ENCODE data around the gene SBK3. TPM values are rescaled to one million over a fixed set of nuclear protein-coding genes. Genes with fewer than 3 reads are reported as not detected.

The SBK3 gene
- total and polyA plus RNA-seq, 2 experiments from 2014 or later = 0.71 TPM; not detected in 1

DNA sequence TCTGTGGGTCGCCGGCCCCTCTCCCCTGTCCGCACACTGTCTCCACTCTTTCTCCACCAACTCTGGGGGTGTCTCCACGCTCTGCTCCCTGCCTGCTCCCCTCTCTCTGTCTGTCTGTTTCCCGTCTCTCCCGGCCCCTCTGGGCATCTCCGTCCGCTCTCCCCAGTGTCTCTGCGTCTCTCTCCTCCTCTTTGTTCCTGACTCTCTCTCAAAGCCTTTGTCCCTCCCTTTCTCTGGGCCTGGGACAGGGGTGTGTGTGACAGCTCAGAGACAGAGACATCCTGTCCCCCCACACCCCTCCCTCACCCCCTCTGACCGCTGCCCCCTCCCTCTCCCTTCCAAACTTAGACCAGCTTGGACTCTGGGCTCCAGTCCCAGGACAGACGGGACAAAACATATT is 668 bp upstream of the SBK3 start:
- H3K9me3 ChIP-seq (ENCODE audit: low read depth) = no peaks in the 10 kb centered on the region
- no peak for DNase-seq (ENCODE audit: low read depth in 1 of 2, low spot score in 1 of 2)
- H3K27me3 ChIP-seq = no peaks in the 10 kb centered on the region
- H3K4me3 ChIP-seq = no peak overlapping the region
- TF ChIP-seq, protein P1, sequence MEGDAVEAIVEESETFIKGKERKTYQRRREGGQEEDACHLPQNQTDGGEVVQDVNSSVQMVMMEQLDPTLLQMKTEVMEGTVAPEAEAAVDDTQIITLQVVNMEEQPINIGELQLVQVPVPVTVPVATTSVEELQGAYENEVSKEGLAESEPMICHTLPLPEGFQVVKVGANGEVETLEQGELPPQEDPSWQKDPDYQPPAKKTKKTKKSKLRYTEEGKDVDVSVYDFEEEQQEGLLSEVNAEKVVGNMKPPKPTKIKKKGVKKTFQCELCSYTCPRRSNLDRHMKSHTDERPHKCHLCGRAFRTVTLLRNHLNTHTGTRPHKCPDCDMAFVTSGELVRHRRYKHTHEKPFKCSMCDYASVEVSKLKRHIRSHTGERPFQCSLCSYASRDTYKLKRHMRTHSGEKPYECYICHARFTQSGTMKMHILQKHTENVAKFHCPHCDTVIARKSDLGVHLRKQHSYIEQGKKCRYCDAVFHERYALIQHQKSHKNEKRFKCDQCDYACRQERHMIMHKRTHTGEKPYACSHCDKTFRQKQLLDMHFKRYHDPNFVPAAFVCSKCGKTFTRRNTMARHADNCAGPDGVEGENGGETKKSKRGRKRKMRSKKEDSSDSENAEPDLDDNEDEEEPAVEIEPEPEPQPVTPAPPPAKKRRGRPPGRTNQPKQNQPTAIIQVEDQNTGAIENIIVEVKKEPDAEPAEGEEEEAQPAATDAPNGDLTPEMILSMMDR (IDR thresholded peaks at IDR 0.05; ENCODE audit: low read depth, low read length) = no peak
- no peaks in the 10 kb centered on the region for H3K36me3 ChIP-seq
- H3K4me1 ChIP-seq (ENCODE audit: low read depth) = peaks cover 17% of the 10 kb centered on the region
- peak overlapping the region; percentile 43 for H3K27ac ChIP-seq

DNA sequence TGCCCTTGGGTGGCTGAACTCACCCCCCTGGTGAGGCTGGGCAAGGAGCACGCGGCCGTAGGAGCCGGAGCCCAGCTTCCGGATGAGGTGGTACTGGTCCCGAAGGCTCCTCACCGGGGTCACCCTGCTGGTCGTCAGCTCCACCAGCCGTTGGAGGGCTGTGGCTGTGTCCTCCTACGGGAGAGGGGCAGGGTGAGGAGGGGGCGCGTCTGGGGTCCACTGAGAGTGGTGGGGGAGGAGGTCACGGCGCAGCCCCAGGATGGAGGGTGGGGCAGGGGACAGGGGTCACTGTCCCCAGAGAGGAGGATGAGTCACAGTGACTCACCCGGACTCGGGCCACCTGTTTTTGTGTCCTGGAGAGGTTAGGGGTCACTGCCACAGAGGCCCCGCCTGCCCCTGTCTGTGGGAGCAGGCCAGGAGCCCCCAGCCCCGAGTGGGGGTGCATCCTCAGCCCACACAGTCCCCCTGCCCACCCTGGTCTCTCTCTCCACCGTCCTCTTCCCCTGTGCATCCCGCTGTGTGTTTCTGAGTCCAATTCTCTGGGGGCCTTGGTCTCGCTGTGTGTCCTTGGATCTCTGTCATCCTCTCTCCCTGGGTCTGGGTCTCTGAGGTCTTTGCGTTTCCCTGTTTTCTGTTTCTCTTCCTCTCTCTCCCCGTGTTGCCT is 435 bp downstream of the SBK3 start:
- H3K4me3 ChIP-seq = no peak overlapping the region
- H3K27me3 ChIP-seq = no peaks in the 10 kb centered on the region
- peaks cover 13% of the 10 kb centered on the region for H3K4me1 ChIP-seq (ENCODE audit: low read depth)
- DNase-seq (ENCODE audit: low read depth in 1 of 2, low spot score in 1 of 2) = no peak
- no peaks in the 10 kb centered on the region for H3K9me3 ChIP-seq (ENCODE audit: low read depth)
- H3K36me3 ChIP-seq = no peaks in the 10 kb centered on the region
- TF ChIP-seq, protein P1 (IDR thresholded peaks at IDR 0.05; ENCODE audit: low read depth, low read length) = no peak
- no peak overlapping the region for H3K27ac ChIP-seq

DNA sequence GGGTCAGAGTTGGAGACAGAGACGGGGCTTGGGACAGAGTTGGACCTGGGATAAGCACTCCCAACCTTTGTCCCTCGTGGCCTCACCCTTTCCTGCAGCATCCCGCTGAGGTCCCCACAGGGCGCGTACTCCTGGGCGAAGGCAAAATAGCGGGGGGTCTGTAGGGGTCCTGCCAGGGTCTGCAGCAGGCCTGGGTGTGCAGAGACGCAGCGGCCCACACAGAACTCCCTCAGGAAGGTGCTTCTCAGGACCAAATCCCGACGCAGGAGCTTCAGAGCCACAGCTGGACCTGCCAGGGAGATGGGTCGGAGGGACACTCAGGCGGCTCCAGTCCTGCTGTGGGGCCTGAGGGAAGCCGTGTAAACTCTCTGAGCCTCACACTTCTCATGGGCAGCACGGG is 1.3 kb downstream of the SBK3 start:
- no peaks in the 10 kb centered on the region for H3K27me3 ChIP-seq
- no peak overlapping the region for H3K4me3 ChIP-seq
- no peaks in the 10 kb centered on the region for H3K36me3 ChIP-seq
- no peak overlapping the region for H3K27ac ChIP-seq
- no peak for DNase-seq (ENCODE audit: low read depth in 1 of 2, low spot score in 1 of 2)
- TF ChIP-seq, protein P1 (IDR thresholded peaks at IDR 0.05; ENCODE audit: low read depth, low read length) = no peak
- H3K4me1 ChIP-seq (ENCODE audit: low read depth) = peaks cover 10% of the 10 kb centered on the region
- no peaks in the 10 kb centered on the region for H3K9me3 ChIP-seq (ENCODE audit: low read depth)

DNA sequence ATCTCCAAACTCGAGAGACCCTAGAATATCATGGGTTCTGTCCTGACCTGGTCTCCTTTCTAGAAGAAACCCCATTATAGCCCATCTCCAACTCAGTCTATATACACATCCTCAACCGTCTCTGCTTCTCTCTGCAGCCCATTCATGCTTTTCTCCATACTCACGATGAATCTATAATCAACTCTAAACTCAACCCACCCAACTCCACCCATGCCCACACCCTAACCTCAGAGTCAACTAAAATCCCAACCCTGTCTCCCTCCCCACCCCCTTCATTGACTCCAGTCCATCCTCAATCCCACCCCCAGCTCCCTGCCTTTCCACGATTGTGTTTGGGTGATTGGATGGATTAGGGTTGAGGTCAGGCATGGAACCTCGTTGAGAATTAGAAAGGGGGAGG is 1.8 kb downstream of the SBK3 start:
- no peaks in the 10 kb centered on the region for H3K27me3 ChIP-seq
- H3K4me3 ChIP-seq = no peak overlapping the region
- H3K4me1 ChIP-seq (ENCODE audit: low read depth) = peaks cover 10% of the 10 kb centered on the region
- H3K36me3 ChIP-seq = no peaks in the 10 kb centered on the region
- no peak for DNase-seq (ENCODE audit: low read depth in 1 of 2, low spot score in 1 of 2)
- no peak overlapping the region for H3K27ac ChIP-seq
- no peaks in the 10 kb centered on the region for H3K9me3 ChIP-seq (ENCODE audit: low read depth)
- TF ChIP-seq, protein P1 (IDR thresholded peaks at IDR 0.05; ENCODE audit: low read depth, low read length) = no peak

DNA sequence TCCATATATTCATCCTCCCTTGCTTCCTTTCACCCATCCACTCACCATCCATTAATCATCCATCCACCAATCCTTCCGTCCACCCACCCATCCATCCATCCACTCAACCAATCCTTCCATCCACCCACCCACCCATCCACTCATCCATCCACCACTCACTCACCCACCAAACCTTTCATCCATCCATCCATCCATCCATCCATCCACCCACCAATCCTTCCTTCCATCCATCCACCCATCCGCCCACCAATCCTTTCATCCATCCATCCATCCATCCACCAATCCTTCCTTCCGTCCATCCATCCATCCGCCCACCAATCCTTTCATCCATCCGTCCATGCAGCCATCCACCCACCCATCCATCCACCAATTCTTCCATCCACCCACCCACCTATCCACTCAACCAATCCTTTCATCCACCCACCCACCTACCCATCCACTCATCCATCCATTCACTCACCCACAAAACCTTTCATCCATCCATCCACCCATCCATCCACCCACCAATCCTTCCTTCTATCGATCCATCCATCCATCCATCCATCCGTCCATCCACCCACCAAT is 3.0 kb downstream of the SBK3 start:
- DNase-seq (ENCODE audit: low read depth in 1 of 2, low spot score in 1 of 2) = no peak
- Histone ChIP-seq H3K4me1 (ENCODE audit: low read depth) (peaks cover 9% of the 10 kb centered on the region), H3K4me3 (no peak overlapping the region), H3K27ac (no peak overlapping the region), H3K9me3 (ENCODE audit: low read depth) (no peaks in the 10 kb centered on the region), H3K27me3 (no peaks in the 10 kb centered on the region), H3K36me3 (no peaks in the 10 kb centered on the region)
- TF ChIP-seq, protein P1 (IDR thresholded peaks at IDR 0.05; ENCODE audit: low read depth, low read length) = no peak

Data from cardiac muscle cell (in vitro differentiated cells and primary cell).